ENCODE measurements around the gene VKORC1.

VKORC1 gene

DNA sequence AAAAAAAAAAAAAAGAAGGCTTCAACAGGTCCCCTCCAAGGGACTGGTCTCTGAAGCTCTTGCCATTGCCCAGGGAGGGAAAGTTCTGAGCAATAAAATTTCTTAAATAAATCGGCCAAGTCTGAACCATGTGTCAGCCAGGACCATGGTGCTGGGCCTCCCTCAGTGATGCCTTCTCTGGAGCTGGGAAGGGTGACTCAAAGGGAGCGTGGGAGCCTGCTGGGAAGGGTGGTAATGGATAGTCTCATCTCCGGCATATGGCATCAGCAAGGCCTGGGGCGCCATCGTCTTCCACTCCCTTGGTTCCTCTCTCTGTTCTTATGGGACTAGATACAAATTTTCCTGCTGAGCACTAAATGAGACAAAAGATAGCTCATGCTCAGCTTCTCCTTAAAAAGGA, 2.3 kb downstream of the VKORC1 start:
- no peaks in the 10 kb centered on the region for H3K27me3 ChIP-seq (ENCODE audit: insufficient read depth, low read length)
- no peak for DNase-seq
- no peak overlapping the region for H3K4me2 ChIP-seq (ENCODE audit: low read length)
- no peak overlapping the region for H3K18ac ChIP-seq (ENCODE audit: low read length)
- peaks cover 6% of the 10 kb centered on the region for H3K79me1 ChIP-seq (ENCODE audit: low read length)
- H3K4ac ChIP-seq (ENCODE audit: low read depth, low read length): no peak overlapping the region
- WGBS (ENCODE audit: extremely low coverage, insufficient coverage, insufficient read length): no CpG with 5 or more reads among the region's 5 CpGs
- no peak overlapping the region for H4K91ac ChIP-seq (ENCODE audit: low read depth, low read length)
- peaks cover 3 to 4% of the 10 kb centered on the region in 2 experiments for H3K4me1 ChIP-seq (ENCODE audit: control insufficient read depth in 1 of 2, insufficient read depth in 2 of 2, low read length in 2 of 2)
- no peak overlapping the region for H2BK12ac ChIP-seq (ENCODE audit: low read length)
- H3K4me3 ChIP-seq (ENCODE audit: low read depth, low read length): no peak overlapping the region
- peaks cover 7% of the 10 kb centered on the region for H3K79me2 ChIP-seq (ENCODE audit: control insufficient read depth, insufficient read depth, low read length, poor library complexity)
- no peak overlapping the region for H3K9ac ChIP-seq (ENCODE audit: low read length)
- no peak overlapping the region for H3K27ac ChIP-seq (ENCODE audit: low read depth, low read length)
- no peak overlapping the region for H3K14ac ChIP-seq (ENCODE audit: low read length)
- no peak overlapping the region for H2AFZ ChIP-seq (ENCODE audit: insufficient read depth, low read length, poor library complexity)
- no peak overlapping the region for H4K12ac ChIP-seq (ENCODE audit: low read depth, low read length)
- peaks cover 1% of the 10 kb centered on the region for H3K9me3 ChIP-seq (ENCODE audit: insufficient read depth, low read depth, low read length)
- no peak overlapping the region for H2AK5ac ChIP-seq (ENCODE audit: low read length)
- H3K23ac ChIP-seq (ENCODE audit: low read length): no peak overlapping the region
- peaks cover 25 to 27% of the 10 kb centered on the region in 2 experiments for H3K36me3 ChIP-seq (ENCODE audit: control insufficient read depth in 1 of 2, insufficient read depth in 2 of 2, low read length in 2 of 2)
- no peak overlapping the region for H4K8ac ChIP-seq (ENCODE audit: low read depth, low read length)
- H2BK120ac ChIP-seq (ENCODE audit: insufficient read depth, low read length, poor library complexity): no peak overlapping the region
- H2BK5ac ChIP-seq (ENCODE audit: low read depth, low read length, poor library complexity): no peak overlapping the region

DNA sequence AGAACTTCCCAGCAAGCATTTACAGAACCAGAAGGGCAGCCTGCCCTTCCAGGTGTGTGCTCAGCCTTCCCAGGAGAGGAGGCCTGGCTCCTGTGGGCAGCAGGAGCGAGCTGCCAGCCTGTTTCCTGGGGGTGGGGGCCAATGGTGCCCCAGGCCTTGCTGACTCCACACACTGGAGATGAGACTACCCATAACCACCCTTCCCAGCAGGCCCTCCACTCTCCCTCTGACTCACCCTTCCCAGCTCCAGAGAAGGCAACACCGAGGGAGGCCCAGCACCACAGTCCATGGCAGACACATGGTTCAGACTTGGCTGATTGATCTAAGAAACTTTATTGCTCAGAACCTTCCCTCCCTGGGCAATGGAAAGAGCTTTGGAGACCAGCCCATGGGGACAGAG, 4.1 kb downstream of the VKORC1 start:
- no peak overlapping the region for H2BK5ac ChIP-seq (ENCODE audit: low read depth, low read length, poor library complexity)
- H3K18ac ChIP-seq (ENCODE audit: low read length): no peak overlapping the region
- peaks cover 1% of the 10 kb centered on the region for H3K9me3 ChIP-seq (ENCODE audit: insufficient read depth, low read depth, low read length)
- H2BK120ac ChIP-seq (ENCODE audit: insufficient read depth, low read length, poor library complexity): no peak overlapping the region
- H2AFZ ChIP-seq (ENCODE audit: insufficient read depth, low read length, poor library complexity): no peak overlapping the region
- WGBS (ENCODE audit: extremely low coverage, insufficient coverage, insufficient read length): no CpG with 5 or more reads among the region's 2 CpGs
- H3K36me3 ChIP-seq (ENCODE audit: control insufficient read depth in 1 of 2, insufficient read depth in 2 of 2, low read length in 2 of 2): peaks cover 28 to 32% of the 10 kb centered on the region in 2 experiments
- no peak overlapping the region for H3K4ac ChIP-seq (ENCODE audit: low read depth, low read length)
- peaks cover 7% of the 10 kb centered on the region for H3K79me2 ChIP-seq (ENCODE audit: control insufficient read depth, insufficient read depth, low read length, poor library complexity)
- H4K12ac ChIP-seq (ENCODE audit: low read depth, low read length): no peak overlapping the region
- no peak overlapping the region for H3K27ac ChIP-seq (ENCODE audit: low read depth, low read length)
- H2AK5ac ChIP-seq (ENCODE audit: low read length): no peak overlapping the region
- H4K8ac ChIP-seq (ENCODE audit: low read depth, low read length): no peak overlapping the region
- H3K4me2 ChIP-seq (ENCODE audit: low read length): no peak overlapping the region
- H3K14ac ChIP-seq (ENCODE audit: low read length): no peak overlapping the region
- DNase-seq: no peak
- H3K4me3 ChIP-seq (ENCODE audit: low read depth, low read length): no peak overlapping the region
- no peak overlapping the region for H3K9ac ChIP-seq (ENCODE audit: low read length)
- no peak overlapping the region for H4K91ac ChIP-seq (ENCODE audit: low read depth, low read length)
- H3K27me3 ChIP-seq (ENCODE audit: insufficient read depth, low read length): no peaks in the 10 kb centered on the region
- peaks cover 3 to 4% of the 10 kb centered on the region in 2 experiments for H3K4me1 ChIP-seq (ENCODE audit: control insufficient read depth in 1 of 2, insufficient read depth in 2 of 2, low read length in 2 of 2)
- H3K23ac ChIP-seq (ENCODE audit: low read length): no peak overlapping the region
- peaks cover 6% of the 10 kb centered on the region for H3K79me1 ChIP-seq (ENCODE audit: low read length)
- H2BK12ac ChIP-seq (ENCODE audit: low read length): no peak overlapping the region

DNA sequence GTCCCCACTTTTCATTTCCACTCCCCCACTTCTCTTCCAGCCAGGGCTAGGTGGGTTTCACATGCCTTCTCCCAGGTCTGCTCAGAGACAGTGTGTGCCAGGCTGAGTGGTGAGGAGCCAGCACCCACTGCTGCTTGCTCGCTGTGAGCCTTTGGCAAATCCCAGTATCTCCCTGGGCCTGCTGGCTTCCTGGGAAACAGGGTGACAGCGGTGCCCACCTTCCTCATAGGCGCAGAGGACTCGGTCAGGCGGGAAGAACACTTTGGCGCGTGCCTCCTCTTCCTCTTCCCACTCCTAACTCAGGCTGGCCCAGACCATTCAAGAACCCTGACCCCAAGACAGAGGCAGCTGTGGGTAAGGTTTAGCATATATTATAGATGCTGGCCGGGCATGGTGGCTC, 5.4 kb downstream of the VKORC1 start:
- WGBS (ENCODE audit: extremely low coverage, insufficient coverage, insufficient read length): no CpG with 5 or more reads among the region's 8 CpGs
- Histone ChIP-seq H4K12ac (ENCODE audit: low read depth, low read length) (no peak overlapping the region), H3K4me3 (ENCODE audit: low read depth, low read length) (no peak overlapping the region), H4K8ac (ENCODE audit: low read depth, low read length) (no peak overlapping the region), H3K4ac (ENCODE audit: low read depth, low read length) (no peak overlapping the region), H3K18ac (ENCODE audit: low read length) (no peak overlapping the region), H3K27me3 (ENCODE audit: insufficient read depth, low read length) (no peaks in the 10 kb centered on the region), H2BK120ac (ENCODE audit: insufficient read depth, low read length, poor library complexity) (no peak overlapping the region), H3K9ac (ENCODE audit: low read length) (no peak overlapping the region), H3K79me2 (ENCODE audit: control insufficient read depth, insufficient read depth, low read length, poor library complexity) (peaks cover 4% of the 10 kb centered on the region), H3K79me1 (ENCODE audit: low read length) (peaks cover 2% of the 10 kb centered on the region), H3K4me2 (ENCODE audit: low read length) (no peak overlapping the region), H2AK5ac (ENCODE audit: low read length) (no peak overlapping the region), H3K9me3 (ENCODE audit: insufficient read depth, low read depth, low read length) (no peaks in the 10 kb centered on the region), H2BK5ac (ENCODE audit: low read depth, low read length, poor library complexity) (no peak overlapping the region), H2BK12ac (ENCODE audit: low read length) (no peak overlapping the region), H3K14ac (ENCODE audit: low read length) (no peak overlapping the region), H4K91ac (ENCODE audit: low read depth, low read length) (no peak overlapping the region), H3K27ac (ENCODE audit: low read depth, low read length) (no peak overlapping the region), H3K4me1 (ENCODE audit: control insufficient read depth in 1 of 2, insufficient read depth in 2 of 2, low read length in 2 of 2) (peaks cover 3 to 4% of the 10 kb centered on the region in 2 experiments), H2AFZ (ENCODE audit: insufficient read depth, low read length, poor library complexity) (no peak overlapping the region), H3K36me3 (ENCODE audit: control insufficient read depth in 1 of 2, insufficient read depth in 2 of 2, low read length in 2 of 2) (peaks cover 31 to 43% of the 10 kb centered on the region in 2 experiments), H3K23ac (ENCODE audit: low read length) (no peak overlapping the region)
- DNase-seq: no peak

DNA sequence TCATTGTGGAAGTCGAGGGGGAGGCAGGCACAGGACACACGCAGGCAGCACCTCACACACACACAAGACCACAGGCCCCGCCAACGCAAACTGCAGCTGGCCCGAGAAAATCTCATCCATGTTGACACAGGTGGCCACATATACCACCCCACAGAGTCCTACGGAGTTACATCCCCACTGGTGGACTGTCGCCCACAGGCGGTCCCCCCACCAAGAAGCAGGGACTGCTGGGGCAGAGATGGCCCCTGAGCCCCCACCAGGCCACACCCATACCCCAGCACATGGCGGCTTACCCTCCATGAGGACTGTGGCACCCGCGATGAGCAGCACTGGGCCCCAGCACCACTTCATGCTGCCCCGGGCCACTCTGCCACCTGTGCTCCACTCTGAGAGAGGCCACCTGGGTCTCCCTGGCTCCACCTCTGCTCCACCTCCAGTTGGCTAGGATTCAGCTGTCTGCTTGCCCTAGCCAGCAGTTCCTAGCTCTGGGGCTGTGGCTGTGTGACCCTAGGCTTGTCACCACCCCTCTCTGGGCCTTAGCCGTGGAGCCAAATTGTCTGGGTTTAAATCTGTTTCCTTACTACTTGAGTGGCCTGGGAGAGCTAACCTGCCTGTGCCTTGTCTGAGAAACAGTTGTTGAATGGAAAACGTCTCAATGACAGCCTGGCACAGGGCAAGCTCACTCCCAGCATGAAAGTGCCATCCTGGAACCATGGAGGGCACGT, 6.0 kb downstream of the VKORC1 start, which contains the start of gene PRSS53:
TSS of gene PRSS53 (minus strand) at position 485 of the 725 bp plus-strand sequence. CDS start at position 351, 134 bp downstream.
- H2AK5ac ChIP-seq (ENCODE audit: low read length): no peak within 1 kb of the TSS
- WGBS (ENCODE audit: extremely low coverage, insufficient coverage, insufficient read length): no CpG with 5 or more reads among the region's 15 CpGs
- H2AFZ ChIP-seq (ENCODE audit: insufficient read depth, low read length, poor library complexity): no peak within 1 kb of the TSS
- H2BK5ac ChIP-seq (ENCODE audit: low read depth, low read length, poor library complexity): no peak within 1 kb of the TSS
- DNase-seq: no peak
- H3K79me1 ChIP-seq (ENCODE audit: low read length): no peaks in the 10 kb centered on the region
- H3K9me3 ChIP-seq (ENCODE audit: insufficient read depth, low read depth, low read length): no peaks in the 10 kb centered on the region
- H3K9ac ChIP-seq (ENCODE audit: low read length): no peak within 1 kb of the TSS
- no peak within 1 kb of the TSS for H2BK12ac ChIP-seq (ENCODE audit: low read length)
- no peak within 1 kb of the TSS for H2BK120ac ChIP-seq (ENCODE audit: insufficient read depth, low read length, poor library complexity)
- peak within 1 kb of the TSS; percentile 34 for H3K4me3 ChIP-seq (ENCODE audit: low read depth, low read length)
- H3K36me3 ChIP-seq (ENCODE audit: control insufficient read depth in 1 of 2, insufficient read depth in 2 of 2, low read length in 2 of 2): peaks cover 37 to 49% of the 10 kb centered on the region in 2 experiments
- peaks cover 3 to 4% of the 10 kb centered on the region in 2 experiments for H3K4me1 ChIP-seq (ENCODE audit: control insufficient read depth in 1 of 2, insufficient read depth in 2 of 2, low read length in 2 of 2)
- no peaks in the 10 kb centered on the region for H3K27me3 ChIP-seq (ENCODE audit: insufficient read depth, low read length)
- H3K23ac ChIP-seq (ENCODE audit: low read length): no peak within 1 kb of the TSS
- no peak within 1 kb of the TSS for H4K12ac ChIP-seq (ENCODE audit: low read depth, low read length)
- no peak within 1 kb of the TSS for H3K4ac ChIP-seq (ENCODE audit: low read depth, low read length)
- no peaks in the 10 kb centered on the region for H3K79me2 ChIP-seq (ENCODE audit: control insufficient read depth, insufficient read depth, low read length, poor library complexity)
- no peak within 1 kb of the TSS for H4K91ac ChIP-seq (ENCODE audit: low read depth, low read length)
- no peak within 1 kb of the TSS for H3K18ac ChIP-seq (ENCODE audit: low read length)
- no peak within 1 kb of the TSS for H4K8ac ChIP-seq (ENCODE audit: low read depth, low read length)
- H3K27ac ChIP-seq (ENCODE audit: low read depth, low read length): no peak within 1 kb of the TSS
- no peak within 1 kb of the TSS for H3K4me2 ChIP-seq (ENCODE audit: low read length)
- no peak within 1 kb of the TSS for H3K14ac ChIP-seq (ENCODE audit: low read length)
